Measurements from ENCODE around the gene ODAD2. TPM values are rescaled to one million over a fixed set of nuclear protein-coding genes. Genes with fewer than 3 reads are reported as not detected.

The ODAD2 gene
- total RNA-seq, 2 experiments from 2014 or later = 0.23 to 0.55 TPM

- ChIA-PET CTCF (no interaction called here), POLR2A (no interaction called here)
Observed at GRCh38 chr10:27865221-27865635, 133.7 kb downstream of the ODAD2 start.

- CTCF ChIA-PET = no interaction called here
Observed at GRCh38 chr10:27861781-27862180, 137.1 kb downstream of the ODAD2 start.

GRCh38 chr10:27857616-27858015 is 141.3 kb downstream of the ODAD2 start:
- POLR2A ChIA-PET = no interaction called here
- CTCF ChIA-PET = no interaction called here

More at GRCh38 chr10:27861781-27862180, 137.1 kb downstream of the ODAD2 start:
- POLR2A ChIA-PET = no interaction called here

- CTCF ChIA-PET = no interaction called here
- POLR2A ChIA-PET = no interaction called here
Observed at GRCh38 chr10:27844223-27844622, 154.7 kb downstream of the ODAD2 start.

- ChIA-PET POLR2A (no interaction called here), CTCF (no interaction called here)
Observed at GRCh38 chr10:27838901-27839300, 160.0 kb downstream of the ODAD2 start.

- ChIA-PET POLR2A (no interaction called here), CTCF (no interaction called here)
Observed at GRCh38 chr10:27838361-27838760, 160.5 kb downstream of the ODAD2 start.

- CTCF ChIA-PET = no interaction called here
- POLR2A ChIA-PET = no interaction called here
Observed at GRCh38 chr10:27834476-27834875, 164.4 kb downstream of the ODAD2 start.

GRCh38 chr10:27833792-27834191 is 165.1 kb downstream of the ODAD2 start:
- ChIA-PET POLR2A (no interaction called here), CTCF (no interaction called here)

GRCh38 chr10:27832826-27833225 is 166.1 kb downstream of the ODAD2 start:
- ChIA-PET POLR2A (no interaction called here), CTCF (no interaction called here)

- CTCF ChIA-PET = no interaction called here
Observed at GRCh38 chr10:27826369-27826768, 172.5 kb downstream of the ODAD2 start.

GRCh38 chr10:27822301-27822700 is 176.6 kb downstream of the ODAD2 start:
- ChIA-PET POLR2A (no interaction called here), CTCF (no interaction called here)

More at GRCh38 chr10:27826369-27826768, 172.5 kb downstream of the ODAD2 start:
- POLR2A ChIA-PET = no interaction called here

GRCh38 chr10:27820637-27821036 is 178.2 kb downstream of the ODAD2 start:
- POLR2A ChIA-PET = no interaction called here
- CTCF ChIA-PET = no interaction called here

- ChIA-PET POLR2A (no interaction called here), CTCF (no interaction called here)
Observed at GRCh38 chr10:27819781-27820531, 178.9 kb downstream of the ODAD2 start.

GRCh38 chr10:27816320-27816719 is 182.6 kb downstream of the ODAD2 start:
- POLR2A ChIA-PET = no interaction called here
- CTCF ChIA-PET = no interaction called here

GRCh38 chr10:27815846-27816245 is 183.0 kb downstream of the ODAD2 start:
- CTCF ChIA-PET = no interaction called here
- POLR2A ChIA-PET = no interaction called here

GRCh38 chr10:27815261-27815660 is 183.6 kb downstream of the ODAD2 start:
- ChIA-PET CTCF (no interaction called here), POLR2A (no interaction called here)

- CTCF ChIA-PET = interaction anchor here (0.6 kb wide), 1 partner anchor 261 kb away, joined by 3 read pairs; no protein-coding TSS in a partner anchor
- POLR2A ChIA-PET = no interaction called here
Observed at GRCh38 chr10:27805180-27805579, 193.7 kb downstream of the ODAD2 start.

GRCh38 chr10:27804136-27804535 is 194.7 kb downstream of the ODAD2 start:
- ChIA-PET CTCF (no interaction called here), POLR2A (no interaction called here)

- POLR2A ChIA-PET = no interaction called here
Observed at GRCh38 chr10:27801171-27801785, 197.6 kb downstream of the ODAD2 start.

GRCh38 chr10:27799046-27799445 is 199.8 kb downstream of the ODAD2 start:
- POLR2A ChIA-PET = no interaction called here
- CTCF ChIA-PET = no interaction called here

More at GRCh38 chr10:27801171-27801785, 197.6 kb downstream of the ODAD2 start:
- CTCF ChIA-PET = no interaction called here

- CTCF ChIA-PET = no interaction called here
- POLR2A ChIA-PET = no interaction called here
Observed at GRCh38 chr10:27794157-27794556, 204.7 kb downstream of the ODAD2 start.

- POLR2A ChIA-PET = no interaction called here
- CTCF ChIA-PET = no interaction called here
Observed at GRCh38 chr10:27792216-27792615, 206.7 kb downstream of the ODAD2 start.
